ENCODE results near the gene KDM4C. TPM values are rescaled to one million over a fixed set of nuclear protein-coding genes. Genes with fewer than 3 reads are reported as not detected.

The KDM4C gene
- total and polyA plus RNA-seq, 2 of the 8 experiments (the other 6 are each of a cell fraction or from before 2014, with no cell fraction given) = 13.0 to 26.1 TPM

DNA sequence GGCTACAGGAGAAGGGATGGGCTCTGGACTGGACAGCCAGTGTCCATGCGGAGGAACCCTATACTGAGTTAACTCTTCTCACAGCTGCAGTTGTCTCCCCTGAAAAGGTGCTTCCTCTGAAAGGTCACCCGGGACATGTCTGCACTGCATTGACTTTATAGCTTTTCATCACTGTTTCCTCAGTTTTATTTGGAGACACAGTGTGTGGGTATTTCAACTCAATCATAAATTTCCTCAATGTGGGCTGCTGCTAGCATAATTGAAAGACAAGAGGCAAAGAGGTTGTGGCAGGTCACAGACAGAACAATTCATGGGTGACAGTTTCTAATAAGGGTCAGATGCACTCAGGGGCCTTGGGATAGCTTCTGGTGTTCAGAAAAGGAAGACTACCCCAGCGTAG is 336.8 kb downstream of the KDM4C start:
- Histone ChIP-seq H3K79me1 (ENCODE audit: low read depth, low read length) (no peaks in the 10 kb centered on the region), H3K36me3 (ENCODE audit: control insufficient read depth in 2 of 4, insufficient read depth in 4 of 4, low read length in 3 of 4) (no peaks in the 10 kb centered on the region; a peak in 1 of 8 replicates), H2AK5ac (ENCODE audit: low read depth, low read length) (no peak overlapping the region), H4K91ac (replicated peaks; ENCODE audit: insufficient read length, low read length) (no peak overlapping the region), H3K4ac (replicated peaks; ENCODE audit: insufficient read length, low read depth, low read length) (no peak overlapping the region), H2BK15ac (ENCODE audit: low read length) (no peak overlapping the region), H2BK20ac (ENCODE audit: low read length) (no peak overlapping the region), H4K20me1 (replicated peaks in 1 of 2; ENCODE audit: control insufficient read depth in 1 of 2, insufficient read depth in 2 of 2, low read length in 2 of 2) (no peaks in the 10 kb centered on the region), H2BK120ac (replicated peaks; ENCODE audit: low read depth, low read length) (no peak overlapping the region), H3K23ac (ENCODE audit: insufficient read length) (no peak overlapping the region), H3K4me1 (replicated peaks in 1 of 4; ENCODE audit: control insufficient read depth in 3 of 4, insufficient read depth in 4 of 4, low read length in 3 of 4) (peaks cover 0 to 3% (median 1%) of the 10 kb centered on the region in 4 experiments; a peak in 1 of 7 replicates), H3K27ac (ENCODE audit: low read depth, low read length) (no peak overlapping the region), H3K18ac (ENCODE audit: extremely low read depth, low read length) (no peak overlapping the region), H3K4me3 (ENCODE audit: extremely low read depth in 1 of 4, insufficient read depth in 2 of 4, low read depth in 3 of 4, low read length in 4 of 4) (no peak overlapping the region), H3K9ac (replicated peaks in 1 of 4; ENCODE audit: extremely low read depth in 1 of 4, low read depth in 3 of 4, low read length in 3 of 4) (no peak overlapping the region), H3K9me3 (ENCODE audit: insufficient read depth in 2 of 2, low read depth in 1 of 2, low read length in 1 of 2) (no peaks in the 10 kb centered on the region), H4K8ac (ENCODE audit: extremely low read depth, insufficient read depth, low read length) (no peak overlapping the region), H2AFZ (ENCODE audit: low read length) (no peak overlapping the region), H2BK5ac (ENCODE audit: low read depth, low read length) (no peak overlapping the region), H3K4me2 (ENCODE audit: insufficient read depth in 1 of 2, low read depth in 2 of 2, low read length in 2 of 2) (no peak overlapping the region), H2BK12ac (ENCODE audit: low read depth, low read length) (no peak overlapping the region), H3K14ac (ENCODE audit: insufficient read length) (no peak overlapping the region), H3K79me2 (ENCODE audit: control insufficient read depth in 1 of 2, insufficient read depth in 2 of 2, low read length in 2 of 2) (no peaks in the 10 kb centered on the region), H3K56ac (replicated peaks; ENCODE audit: insufficient read length, low read depth, low read length) (no peak overlapping the region), H3K27me3 (replicated peaks in 1 of 4; ENCODE audit: control insufficient read depth in 3 of 4, extremely low read depth in 1 of 4, insufficient read depth in 3 of 4, low read length in 3 of 4) (no peaks in the 10 kb centered on the region), H3K23me2 (ENCODE audit: low read depth, low read length) (no peaks in the 10 kb centered on the region), H4K5ac (ENCODE audit: insufficient read length, low read depth, low read length) (no peak overlapping the region)
- no peak for DNase-seq (ENCODE audit: low read depth in 1 of 2, low spot score in 2 of 2)
- ChIA-PET POLR2A (ENCODE audit: partially characterized antibody) (no interaction called here), CTCF (ENCODE audit: partially characterized antibody) (interaction anchor here (0.7 to 5.0 kb wide), 15 partner anchors 11 to 418 kb away, joined by 3 to 23 read pairs (median 4); no protein-coding TSS in a partner anchor)
- no peak for TF ChIP-seq YY1 (IDR thresholded peaks at IDR 0.05; ENCODE audit: low read depth, low read length)
- no peak for TF ChIP-seq SAP30 (IDR thresholded peaks at IDR 0.05; ENCODE audit: insufficient read depth, insufficient replicate concordance, low read length)
- TF ChIP-seq CBX5 (IDR thresholded peaks at IDR 0.05; ENCODE audit: low read depth, low read length) = no peak
- TF ChIP-seq ASH2L (IDR thresholded peaks at IDR 0.05; ENCODE audit: low read length) = no peak
- TF ChIP-seq TCF12 (IDR thresholded peaks at IDR 0.05; ENCODE audit: low read depth, low read length) = no peak
- no peak for TF ChIP-seq SIN3A (conservative IDR thresholded peaks at IDR 0.05 in 1 of 2, IDR thresholded peaks at IDR 0.05 in 1 of 2; ENCODE audit: low read depth in 1 of 2, low read length in 2 of 2)
- no peak for TF ChIP-seq GTF2F1 (IDR thresholded peaks at IDR 0.05; ENCODE audit: borderline replicate concordance, low read depth, low read length)
- no peak for TF ChIP-seq EGR1 (IDR thresholded peaks at IDR 0.05; ENCODE audit: borderline replicate concordance, low read depth, low read length)
- TF ChIP-seq TAF1 (IDR thresholded peaks at IDR 0.05; ENCODE audit: low read depth, low read length) = no peak
- no peak for TF ChIP-seq SP1 (IDR thresholded peaks at IDR 0.05; ENCODE audit: low read depth, low read length)
- no peak for TF ChIP-seq NRF1 (IDR thresholded peaks at IDR 0.05; ENCODE audit: low read depth, low read length)
- no peak for TF ChIP-seq PHF8 (conservative IDR thresholded peaks at IDR 0.05; ENCODE audit: low read depth, low read length)
- no peak for TF ChIP-seq CBX8 (IDR thresholded peaks at IDR 0.05; ENCODE audit: borderline replicate concordance, low read depth, low read length)
- no peak for TF ChIP-seq TBP (IDR thresholded peaks at IDR 0.05; ENCODE audit: low read depth, low read length)
- 93% methylated on average over 3 of the region's 3 CpGs; no CpG with 5 or more reads in 1 of the 2 experiments for WGBS, 2 experiments (ENCODE audit: extremely low coverage in 1 of 2, insufficient coverage in 1 of 2, insufficient read length in 1 of 2, insufficient replicate concordance in 2 of 2, low coverage in 1 of 2, low lambda C conversion rate in 2 of 2, missing lambda C conversion rate in 1 of 2)
- no peak for FAIRE-seq

All from H1 (cell line).